HepG2 (cell line): ENCODE data around the gene OR1B1. TPM values are rescaled to one million over a fixed set of nuclear protein-coding genes. Genes with fewer than 3 reads are reported as not detected.

Experiments used
- ATAC-seq: fragments of 200-7000 bp; cut with Tn5 transposase; 3 replicates; pipeline ENCODE4 v1.9.1; 2020; ENCODE audit warnings: mild to moderate bottlenecking, moderate library complexity
- BruUV-seq: library from RNA; stranded (reverse); fragments of 400-500 nt; replicated peaks from 2 replicates; lab custom pipeline; 2021; lab: Mats Ljungman, UMichigan
- CTCF ChIA-PET: fragments of 300-600 bp; formaldehyde crosslinking; extraction: SDS; loops from one replicate; lab custom pipeline; 2021; ENCODE audit warnings: low total read pairs, inconsistent platforms, low intra/inter-chr PET ratio; lab: Yijun Ruan, JAX
- POLR2A ChIA-PET: fragments of 350-600 bp; sonication (Branson Sonifier 250); formaldehyde crosslinking; loops from one replicate; lab custom pipeline; 2020; ENCODE audit warnings: antibody characterized with exemption, inconsistent platforms; lab: Yijun Ruan, JAX
- DNase-seq: peaks from one replicate; pipeline ENCODE4 v3.0.0-alpha.2; 2015; ENCODE audit warnings: low spot score
- FAIRE-seq: peaks from 3 replicates; lab custom pipeline; 2011; peaks lifted over from hg19 to GRCh38; lab: Jason Lieb, UNC
- H2AFZ ChIP-seq: one replicate; pipeline ENCODE4 v1.6.1; 2011; ENCODE audit warnings: low read length, inconsistent platforms
- H3K27ac ChIP-seq: fragments of 300-600 bp; 3 replicates; pipeline ENCODE4 v1.8.0; 2011; ENCODE audit warnings: mixed run types, mild to moderate bottlenecking, mixed read lengths, low read length, inconsistent platforms; ENCODE audit not compliant: insufficient read depth; ENCODE audit errors: extremely low read length
- H3K27me3 ChIP-seq, 2 experiments: fragments of 200-600 bp in 1 of 2; 2 replicates in 1 of 2; 3 replicates in 1 of 2; pipeline versions ENCODE4 v1.6.0 to v1.8.0; 2011; ENCODE audit warnings: low read length in 2 of 2, mild to moderate bottlenecking in 2 of 2, moderate library complexity in 2 of 2, inconsistent platforms in 1 of 2; ENCODE audit not compliant: insufficient read depth in 2 of 2, control insufficient read depth in 1 of 2
- H3K36me3 ChIP-seq, 2 experiments: fragments of 200-600 bp in 1 of 2; replicated peaks in 1 of 2; 2 replicates in 1 of 2; 3 replicates in 1 of 2; pipeline versions ENCODE4 v1.5.1 to v1.8.0; 2011; ENCODE audit warnings: low read length in 2 of 2, inconsistent platforms in 1 of 2; ENCODE audit not compliant: insufficient read depth in 2 of 2, control insufficient read depth in 1 of 2
- H3K4me1 ChIP-seq: 2 replicates; pipeline ENCODE4 v1.5.1; 2012; ENCODE audit warnings: low read length, inconsistent platforms; ENCODE audit not compliant: insufficient read depth
- H3K4me2 ChIP-seq: 2 replicates; pipeline ENCODE4 v1.6.0; 2011; ENCODE audit warnings: low read depth, low read length, inconsistent platforms
- H3K4me3 ChIP-seq, 3 experiments: fragments of 200-600 bp in 1 of 3; sonication (generic), shearing (Covaris generic) in 1 of 3; replicated peaks in 1 of 3; 2 replicates each; pipeline ENCODE4 v1.5.1; 2011 to 2016; ENCODE audit warnings: low read length in 3 of 3, inconsistent platforms in 2 of 3, low read depth in 2 of 3, mild to moderate bottlenecking in 2 of 3, control low read depth in 1 of 3, mixed read lengths in 1 of 3; ENCODE audit not compliant: insufficient read depth in 1 of 3
- H3K79me2 ChIP-seq: one replicate; pipeline ENCODE4 v1.6.1; 2011; ENCODE audit warnings: low read length, inconsistent platforms; ENCODE audit not compliant: insufficient read depth
- H3K9ac ChIP-seq: 2 replicates; pipeline ENCODE4 v1.6.0; 2011; ENCODE audit warnings: mild to moderate bottlenecking, low read depth, low read length, inconsistent platforms; ENCODE audit not compliant: insufficient read depth
- H3K9me3 ChIP-seq: 2 replicates; pipeline ENCODE4 v1.5.1; 2012; ENCODE audit warnings: mild to moderate bottlenecking, low read length
- H4K20me1 ChIP-seq: 2 replicates; pipeline ENCODE4 v1.6.0; 2011; ENCODE audit warnings: inconsistent platforms, mild to moderate bottlenecking, low read length, moderate library complexity; ENCODE audit not compliant: insufficient read depth
- HNRNPUL1 ChIP-seq: fragments of 200-400 bp; formaldehyde crosslinking; IDR thresholded peaks from 2 replicates; pipeline ENCODE4 v1.6.1; 2017; ENCODE audit warnings: low read depth, mild to moderate bottlenecking, low read length, moderate library complexity
- HOXA7 ChIP-seq: sonication (generic); formaldehyde crosslinking; IDR thresholded peaks from 2 replicates; pipeline ENCODE4 v1.8.1; 2022; ENCODE audit warnings: mild to moderate bottlenecking, missing genetic modification reagents, moderate library complexity
- NFE2L2 ChIP-seq: fragments of 150-350 bp; IDR thresholded peaks from 2 replicates; pipeline ENCODE4 v1.6.1; 2014; ENCODE audit warnings: low read length
- SNAPC2 ChIP-seq: sonication (generic); formaldehyde crosslinking; IDR thresholded peaks from 2 replicates; pipeline ENCODE4 v1.8.1; 2022; ENCODE audit warnings: mild to moderate bottlenecking, missing genetic modification reagents
- XBP1 ChIP-seq: sonication (generic); formaldehyde crosslinking; IDR thresholded peaks from 2 replicates; pipeline ENCODE4 v1.5.0; 2020; ENCODE audit warnings: missing genetic modification reagents
- ZFP90 ChIP-seq: sonication (generic); formaldehyde crosslinking; IDR thresholded peaks from 2 replicates; pipeline ENCODE4 v1.8.0; 2022; ENCODE audit warnings: missing genetic modification reagents, mild to moderate bottlenecking, inconsistent platforms, borderline replicate concordance
- ZIK1 ChIP-seq: sonication (generic); formaldehyde crosslinking; IDR thresholded peaks from 2 replicates; pipeline ENCODE4 v1.5.0; 2020; ENCODE audit warnings: mild to moderate bottlenecking, low read depth, missing genetic modification reagents, borderline replicate concordance
- ZNF136 ChIP-seq: sonication (generic); formaldehyde crosslinking; IDR thresholded peaks from 2 replicates; pipeline ENCODE4 v1.8.1; 2022; ENCODE audit warnings: low read depth, mild to moderate bottlenecking, moderate library complexity, missing genetic modification reagents
- ZNF24 ChIP-seq: fragments of 450-650 bp; IDR thresholded peaks from 2 replicates; pipeline ENCODE4 v1.6.1; 2017; ENCODE audit warnings: antibody characterized with exemption, mild to moderate bottlenecking
- ZNF335 ChIP-seq: sonication (generic); formaldehyde crosslinking; IDR thresholded peaks from 2 replicates; pipeline ENCODE4 v1.4.0; 2020; ENCODE audit warnings: missing genetic modification reagents
- WGBS: methylation state at CpG from one replicate; pipeline ENCODE4 v1.1.6; 2017; ENCODE audit warnings: low lambda C conversion rate; 5-methylcytosine and 5-hydroxymethylcytosine counted together
- in situ Hi-C: cut with HindIII; loops from 2 replicates; pipeline ENCODE4 v1.10.0; 2017; ENCODE audit warnings: low pct_unique_long_range_greater_than_20kb; ENCODE audit not compliant: extremely low pct_ligation_motif_present
- intact Hi-C: fragments of 100-400 bp; cut with micrococcal nuclease; formaldehyde crosslinking; loops from one replicate; pipeline ENCODE4 v1.10.0; 2022; ENCODE audit not compliant: unreplicated experiment
- polyA plus RNA-seq, 8 experiments: library from polyadenylated mRNA; depleted of rRNA in 3 of 8; stranded (reverse) in 7 of 8; unstranded in 1 of 8; fragments of >200 nt; fragmentation: Illumina TruSeq in 4 of 8; extraction: Trizol in 4 of 8; gene quantifications; 2 replicates each; pipeline versions ENCODE4 v1.2.1 to v1.2.3, GENCODE V29; 2011 to 2016; ENCODE audit warnings: low read depth in 4 of 8, missing spikeins in 1 of 8, mixed read lengths in 1 of 8; ENCODE audit not compliant: insufficient read depth in 1 of 8
- total RNA-seq, 5 experiments: library from RNA; depleted of rRNA; stranded (reverse); fragments of >200 nt; fragmentation: Illumina TruSeq; extraction: Trizol; gene quantifications; 2 replicates each; pipeline ENCODE4 v1.2.3, GENCODE V29; 2016; ENCODE audit warnings: low read depth in 1 of 5
- TF ChIP-seq, protein P1 (sequence below): sonication (generic); formaldehyde crosslinking; IDR thresholded peaks from 2 replicates; pipeline ENCODE4 v1.5.0; 2020; ENCODE audit warnings: mild to moderate bottlenecking, missing genetic modification reagents

OR1B1 gene
- total and polyA plus RNA-seq, 2 of the 13 experiments (the other 11 are each of a cell fraction or from before 2014, with no cell fraction given) = not detected

GRCh38 chr9:122614362-122614761, 43.1 kb downstream of the OR1B1 start, which contains the start of gene OR1Q1 (continued):
- TF ChIP-seq ZIK1 (CRISPR knock-in tag) = no peak
- TF ChIP-seq, protein P1, sequence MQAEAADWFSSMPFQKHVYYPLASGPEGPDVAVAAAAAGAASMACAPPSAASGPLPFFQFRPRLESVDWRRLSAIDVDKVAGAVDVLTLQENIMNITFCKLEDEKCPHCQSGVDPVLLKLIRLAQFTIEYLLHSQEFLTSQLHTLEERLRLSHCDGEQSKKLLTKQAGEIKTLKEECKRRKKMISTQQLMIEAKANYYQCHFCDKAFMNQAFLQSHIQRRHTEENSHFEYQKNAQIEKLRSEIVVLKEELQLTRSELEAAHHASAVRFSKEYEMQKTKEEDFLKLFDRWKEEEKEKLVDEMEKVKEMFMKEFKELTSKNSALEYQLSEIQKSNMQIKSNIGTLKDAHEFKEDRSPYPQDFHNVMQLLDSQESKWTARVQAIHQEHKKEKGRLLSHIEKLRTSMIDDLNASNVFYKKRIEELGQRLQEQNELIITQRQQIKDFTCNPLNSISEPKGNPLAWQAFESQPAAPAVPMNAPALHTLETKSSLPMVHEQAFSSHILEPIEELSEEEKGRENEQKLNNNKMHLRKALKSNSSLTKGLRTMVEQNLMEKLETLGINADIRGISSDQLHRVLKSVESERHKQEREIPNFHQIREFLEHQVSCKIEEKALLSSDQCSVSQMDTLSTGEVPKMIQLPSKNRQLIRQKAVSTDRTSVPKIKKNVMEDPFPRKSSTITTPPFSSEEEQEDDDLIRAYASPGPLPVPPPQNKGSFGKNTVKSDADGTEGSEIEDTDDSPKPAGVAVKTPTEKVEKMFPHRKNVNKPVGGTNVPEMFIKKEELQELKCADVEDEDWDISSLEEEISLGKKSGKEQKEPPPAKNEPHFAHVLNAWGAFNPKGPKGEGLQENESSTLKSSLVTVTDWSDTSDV (CRISPR knock-in tag) = no peak
- TF ChIP-seq ZNF24 = no peak
- TF ChIP-seq HOXA7 (CRISPR knock-in tag) = no peak

- POLR2A ChIA-PET = no interaction called here
- BruUV-seq = no TSS peak
- no peaks in the 10 kb centered on the region for H3K36me3 ChIP-seq
- in situ Hi-C loops = no loop called here
- H3K4me3 ChIP-seq = no peak overlapping the region
- ATAC-seq (no peak), FAIRE-seq (no peak), DNase-seq (no peak)
- CTCF ChIA-PET = no interaction called here
- TF ChIP-seq XBP1 (CRISPR knock-in tag) = no peak
- TF ChIP-seq ZNF335 = no peak
- TF ChIP-seq NFE2L2 = no peak
- no peak for TF ChIP-seq SNAPC2 (CRISPR knock-in tag)
- no peak for TF ChIP-seq ZNF136 (CRISPR knock-in tag)
- no peak for TF ChIP-seq HNRNPUL1
- TF ChIP-seq ZFP90 (CRISPR knock-in tag) = no peak
- no peaks in the 10 kb centered on the region for H4K20me1 ChIP-seq
- no peak overlapping the region for H3K27ac ChIP-seq
- no peak overlapping the region for H2AFZ ChIP-seq
- no peak overlapping the region for H3K9ac ChIP-seq
- H3K4me1 ChIP-seq = no peaks in the 10 kb centered on the region
- H3K79me2 ChIP-seq = no peaks in the 10 kb centered on the region
- intact Hi-C loops = no loop called here
- no peaks in the 10 kb centered on the region for H3K9me3 ChIP-seq
- H3K4me2 ChIP-seq = no peak overlapping the region
- no peaks in the 10 kb centered on the region; a peak in 2 of 5 replicates for H3K27me3 ChIP-seq
- WGBS = 15% methylated on average over 4 of the region's 4 CpGs
Measured at GRCh38 chr9:122609804-122610203, 47.6 kb downstream of the OR1B1 start.
